Esophagus squamous epithelium (tissue), 4 donors: Measurements from ENCODE around the gene EFHC1.

Source experiments
- POLR2A ChIP-seq, 4 donors: fragments of 450-650 bp; IDR thresholded peaks; one replicate each; pipeline ENCODE4 v1.6.1; 2017; ENCODE audit warnings: antibody characterized with exemption in 4 of 4, mild to moderate bottlenecking in 4 of 4, moderate library complexity in 3 of 4
- TF ChIP-seq, protein P1 (sequence below), 6 experiments: fragments of 450-650 bp in 4 of 6; fragments of 200-600 bp in 2 of 6; sonication (generic) in 2 of 6; IDR thresholded peaks; one replicate each; pipeline ENCODE4 v1.5.1; 2016 to 2019; ENCODE audit warnings: antibody characterized with exemption in 6 of 6, mild to moderate bottlenecking in 4 of 6, moderate library complexity in 4 of 6

DNA sequence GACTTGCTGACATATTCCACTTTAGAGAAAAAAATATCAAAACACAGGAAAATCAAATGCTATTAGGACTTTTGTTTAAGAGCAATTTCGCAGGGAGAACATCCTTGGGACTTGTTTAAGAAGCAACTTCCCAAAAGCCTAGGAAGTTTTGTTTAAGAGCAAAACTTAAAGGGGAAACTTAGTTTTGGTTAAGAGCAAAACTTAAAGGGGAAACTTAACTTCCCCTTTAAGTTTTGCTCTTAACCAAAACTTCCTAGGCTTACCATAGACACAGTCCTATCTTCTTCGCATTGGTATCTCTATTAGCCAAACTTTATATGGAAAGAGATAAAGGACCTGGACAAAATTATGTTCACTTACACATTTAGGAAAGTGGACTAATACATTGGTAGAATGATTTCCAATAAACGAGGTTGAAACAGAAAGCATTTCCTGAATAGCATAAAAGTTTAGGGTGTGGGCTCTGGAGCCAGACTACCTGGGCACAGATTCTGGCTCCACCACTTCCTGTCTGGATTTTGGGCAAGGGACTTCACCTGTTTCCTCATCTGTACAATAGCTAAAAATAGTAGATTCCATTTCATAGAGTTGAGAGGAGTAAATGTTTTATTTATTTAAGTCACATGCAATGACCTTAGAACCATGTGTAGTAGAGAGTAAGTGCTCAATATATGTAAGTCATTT is 42.5 kb upstream of the EFHC1 start:
- TF ChIP-seq, protein P1, sequence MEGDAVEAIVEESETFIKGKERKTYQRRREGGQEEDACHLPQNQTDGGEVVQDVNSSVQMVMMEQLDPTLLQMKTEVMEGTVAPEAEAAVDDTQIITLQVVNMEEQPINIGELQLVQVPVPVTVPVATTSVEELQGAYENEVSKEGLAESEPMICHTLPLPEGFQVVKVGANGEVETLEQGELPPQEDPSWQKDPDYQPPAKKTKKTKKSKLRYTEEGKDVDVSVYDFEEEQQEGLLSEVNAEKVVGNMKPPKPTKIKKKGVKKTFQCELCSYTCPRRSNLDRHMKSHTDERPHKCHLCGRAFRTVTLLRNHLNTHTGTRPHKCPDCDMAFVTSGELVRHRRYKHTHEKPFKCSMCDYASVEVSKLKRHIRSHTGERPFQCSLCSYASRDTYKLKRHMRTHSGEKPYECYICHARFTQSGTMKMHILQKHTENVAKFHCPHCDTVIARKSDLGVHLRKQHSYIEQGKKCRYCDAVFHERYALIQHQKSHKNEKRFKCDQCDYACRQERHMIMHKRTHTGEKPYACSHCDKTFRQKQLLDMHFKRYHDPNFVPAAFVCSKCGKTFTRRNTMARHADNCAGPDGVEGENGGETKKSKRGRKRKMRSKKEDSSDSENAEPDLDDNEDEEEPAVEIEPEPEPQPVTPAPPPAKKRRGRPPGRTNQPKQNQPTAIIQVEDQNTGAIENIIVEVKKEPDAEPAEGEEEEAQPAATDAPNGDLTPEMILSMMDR (IDR thresholded peaks at IDR 0.05) = no peak
- no peak for TF ChIP-seq POLR2A (IDR thresholded peaks at IDR 0.05)
